GM19035 (cell line): ENCODE results near the gene CCDC97.
"Not testable (repeated sequence)": the region's sequence is repeated elsewhere in the genome, so short reads cannot be mapped to it uniquely, and the experiment has no call there.

Experiments used
- ATAC-seq: cut with Tn5 transposase; IDR thresholded peaks from one replicate; pipeline ENCODE4 v1.9.1; 2021; ENCODE audit not compliant: unreplicated experiment

The CCDC97 gene

GRCh38 chr19:41359741-41360140, 49.8 kb downstream of the CCDC97 start:
- ATAC-seq: no peak

DNA sequence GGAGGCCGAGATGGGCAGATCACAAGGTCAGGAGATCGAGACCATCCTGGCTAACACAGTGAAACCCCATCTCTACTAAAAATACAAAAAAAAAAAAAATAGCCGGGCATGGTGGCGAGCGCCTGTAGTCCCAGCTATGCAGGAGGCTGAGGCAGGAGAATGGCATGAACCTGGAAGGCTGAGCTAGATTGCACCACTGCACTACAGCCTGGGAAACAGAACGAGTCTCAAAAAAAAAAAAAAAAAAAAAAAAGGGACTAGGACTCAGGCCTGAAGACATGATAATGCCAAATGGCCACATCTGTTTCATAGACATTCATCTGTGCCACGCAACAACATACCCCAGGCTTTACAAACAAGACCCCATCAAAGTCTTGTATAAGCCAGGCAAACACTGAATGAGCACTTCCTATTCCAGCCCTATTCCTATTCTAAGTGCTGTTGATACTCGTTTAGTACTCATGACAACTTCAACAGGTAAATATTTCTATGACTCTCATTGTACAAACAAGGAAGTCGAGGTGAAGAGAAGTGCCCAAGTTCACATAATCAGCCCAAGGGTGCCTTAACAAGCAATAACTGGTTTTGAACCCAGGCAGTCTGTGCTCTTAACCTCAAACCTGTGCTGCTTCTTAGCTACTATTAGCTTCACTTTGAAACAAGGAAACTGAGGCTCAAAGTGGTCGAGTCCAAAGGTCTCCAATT, 52.3 kb downstream of the CCDC97 start:
- ATAC-seq: no peak

DNA sequence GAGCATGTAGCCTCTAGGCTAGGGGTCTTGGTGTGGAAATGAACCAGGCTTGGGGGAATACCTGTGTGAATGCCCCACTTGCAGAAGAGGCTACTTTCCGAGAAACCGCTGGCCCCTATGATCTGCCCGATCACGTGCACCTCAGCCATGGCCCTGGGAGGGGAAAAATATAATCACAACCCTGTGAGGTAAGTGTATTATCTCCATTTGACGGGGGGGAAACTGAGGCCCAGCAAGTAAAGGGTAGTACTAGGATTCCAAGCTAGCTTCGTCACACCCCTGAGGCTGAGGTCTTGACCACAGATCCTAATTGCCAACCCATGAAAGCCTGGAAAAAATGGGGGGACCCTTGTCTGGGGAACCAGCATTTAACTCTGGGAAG, 53.4 kb downstream of the CCDC97 start:
- ATAC-seq: no peak

GRCh38 chr19:41363753-41364523, 54.0 kb downstream of the CCDC97 start, which contains the start of gene B9D2:
TSS of gene B9D2 (minus strand) at chr19:41364149. CDS start at chr19:41363519, 630 bp downstream.
- peak; percentile 88 for ATAC-seq

DNA sequence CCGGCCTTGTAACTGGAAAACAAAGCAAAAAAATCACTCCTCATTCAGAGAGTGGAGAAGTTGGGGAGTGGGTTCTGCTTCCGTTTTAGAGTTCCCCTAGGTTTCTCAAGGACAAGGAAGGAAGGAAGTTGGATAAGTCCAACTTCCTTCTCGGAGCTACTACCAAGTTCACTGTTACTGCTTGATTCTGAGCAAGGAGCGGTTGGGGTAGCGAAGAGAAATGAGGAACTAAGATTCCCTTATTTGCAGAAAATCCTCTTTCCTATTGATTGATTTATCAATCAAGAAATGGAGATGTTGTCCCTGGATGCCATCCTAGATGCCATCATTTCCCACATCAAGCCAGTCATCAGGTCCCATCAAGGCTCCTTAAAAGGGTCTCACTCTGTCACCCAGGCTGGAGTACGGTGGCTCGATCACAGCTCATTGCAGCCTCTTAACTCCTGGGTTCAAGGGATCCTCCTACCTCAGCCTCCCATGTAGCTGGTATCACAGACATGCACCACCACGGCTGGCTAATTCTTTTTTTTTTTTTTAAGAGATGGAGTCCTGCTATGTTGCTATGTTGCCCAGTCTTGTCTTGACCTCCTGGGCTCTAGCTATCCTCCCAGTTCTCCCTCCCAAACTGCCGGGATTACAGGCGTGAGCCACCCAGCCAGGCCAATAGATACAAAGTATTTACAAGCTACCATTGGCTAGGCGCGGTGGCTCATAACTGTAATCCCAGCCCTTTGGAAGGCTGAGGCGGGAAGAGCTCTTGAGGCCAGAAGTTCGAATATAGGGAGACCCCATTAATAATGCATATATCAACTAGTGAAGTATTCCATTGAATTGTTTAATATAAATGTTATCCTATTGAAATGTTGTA, 54.8 kb downstream of the CCDC97 start:
- no peak for ATAC-seq

DNA sequence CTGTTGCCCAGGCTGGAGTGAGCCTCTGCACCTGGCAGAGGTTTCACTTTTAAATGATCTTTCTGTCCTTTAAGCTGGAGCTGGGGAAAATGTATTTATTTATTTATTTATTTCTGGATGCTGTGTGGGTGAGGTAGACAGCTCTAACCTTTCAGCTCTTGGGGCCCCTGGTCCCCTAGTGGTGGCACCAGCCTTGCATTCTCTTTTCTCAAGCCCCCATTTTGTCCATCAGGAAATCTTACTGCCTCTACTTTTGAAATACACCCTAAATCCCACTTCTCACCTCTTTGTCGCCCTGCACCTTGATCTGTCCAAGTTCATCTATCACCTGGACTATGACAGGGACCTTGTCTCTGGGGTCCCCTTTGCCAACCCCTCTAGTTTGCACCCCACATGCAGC, 56.1 kb downstream of the CCDC97 start:
- no peak for ATAC-seq

DNA sequence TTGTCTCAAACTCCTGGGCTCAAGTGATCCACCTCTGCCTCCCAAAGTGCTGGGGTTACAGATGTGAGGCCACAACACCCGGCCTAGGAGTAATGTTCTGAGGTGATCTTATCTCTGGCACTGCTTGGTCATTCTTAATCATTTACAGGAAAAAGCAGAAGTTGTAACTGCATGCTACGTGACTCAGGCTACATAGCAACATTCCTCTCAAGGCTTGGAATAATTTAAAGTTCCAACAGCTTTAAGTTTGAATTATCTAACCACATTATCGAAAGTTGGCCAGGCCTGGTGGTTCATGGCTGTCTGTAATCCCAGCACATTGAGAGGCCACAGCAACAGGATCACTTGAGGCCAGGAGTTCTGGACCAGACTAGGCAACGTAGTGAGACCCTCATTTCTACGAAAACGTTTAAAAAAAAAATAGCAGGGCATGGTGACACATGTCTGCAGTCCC, 57.9 kb downstream of the CCDC97 start:
- no peak for ATAC-seq

DNA sequence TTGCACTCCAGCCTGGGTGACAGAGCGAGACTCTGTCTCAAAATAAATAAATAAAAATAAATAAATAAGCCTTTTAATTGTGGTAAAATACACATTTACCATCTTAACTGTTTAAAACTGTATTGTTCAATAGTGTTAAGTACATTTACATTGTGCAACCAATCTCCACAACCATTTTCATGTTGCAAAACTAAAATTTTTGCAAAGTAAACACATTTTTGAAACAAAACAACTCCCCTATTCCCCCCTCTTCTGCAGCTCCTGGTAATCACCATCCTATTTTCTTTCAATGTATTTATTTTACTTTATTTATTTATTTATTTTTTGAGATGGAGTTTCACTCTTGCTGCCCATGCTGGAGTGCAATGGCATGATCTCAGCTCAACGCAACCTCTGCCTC, 59.8 kb downstream of the CCDC97 start:
- ATAC-seq: no peak

GRCh38 chr19:41371119-41371518, 61.1 kb downstream of the CCDC97 start:
- not testable (repeated sequence) for ATAC-seq

GRCh38 chr19:41371541-41371940, 61.6 kb downstream of the CCDC97 start:
- ATAC-seq: no peak

GRCh38 chr19:41372501-41372900, 62.5 kb downstream of the CCDC97 start:
- ATAC-seq: no peak

- ATAC-seq: no peak
Measured at GRCh38 chr19:41373993-41374392, 64.0 kb downstream of the CCDC97 start.
